ENCODE results near the gene TMEM229B. TPM values are rescaled to one million over a fixed set of nuclear protein-coding genes. Genes with fewer than 3 reads are reported as not detected.
A peak's percentile ranks its signal among the peaks of the same experiment; 100 is the strongest.

Gene TMEM229B
- total RNA-seq, 3 donors from 2014 or later (not counting 1 experiment from before 2014, with no cell fraction given), result 28.3 to 51.3 (median 49.9) TPM

GRCh38 chr14:67483579-67484285 lies 4.8 kb downstream of the TMEM229B start:
- Histone ChIP-seq H3K27ac (ENCODE audit: low read length) (no peak overlapping the region), H3K27me3 (ENCODE audit: control insufficient read depth, insufficient read depth, low read length) (no peaks in the 10 kb centered on the region), H3K9me3 (ENCODE audit: control insufficient read depth, insufficient read depth, low read length) (no peaks in the 10 kb centered on the region), H3K36me3 (ENCODE audit: control insufficient read depth, insufficient read depth, low read length) (peaks cover 30% of the 10 kb centered on the region), H3K4me1 (ENCODE audit: control insufficient read depth, insufficient read depth, low read length) (peaks cover 50% of the 10 kb centered on the region), H3K4me3 (ENCODE audit: low read length) (no peak overlapping the region)
- Mint-ChIP-seq H3K27me3 (ENCODE audit: low read depth in 2 of 2) (no peaks in the 10 kb centered on the region), H3K36me3 (no peaks in the 10 kb centered on the region), H3K4me3 (no peak overlapping the region), H3K9me3 (no peaks in the 10 kb centered on the region), H3K27ac (peak overlapping the region in 1 of 2 donors; percentile 63), H3K4me1 (peaks cover 61 to 71% of the 10 kb centered on the region in 2 donors)
- TF ChIP-seq, protein P1, sequence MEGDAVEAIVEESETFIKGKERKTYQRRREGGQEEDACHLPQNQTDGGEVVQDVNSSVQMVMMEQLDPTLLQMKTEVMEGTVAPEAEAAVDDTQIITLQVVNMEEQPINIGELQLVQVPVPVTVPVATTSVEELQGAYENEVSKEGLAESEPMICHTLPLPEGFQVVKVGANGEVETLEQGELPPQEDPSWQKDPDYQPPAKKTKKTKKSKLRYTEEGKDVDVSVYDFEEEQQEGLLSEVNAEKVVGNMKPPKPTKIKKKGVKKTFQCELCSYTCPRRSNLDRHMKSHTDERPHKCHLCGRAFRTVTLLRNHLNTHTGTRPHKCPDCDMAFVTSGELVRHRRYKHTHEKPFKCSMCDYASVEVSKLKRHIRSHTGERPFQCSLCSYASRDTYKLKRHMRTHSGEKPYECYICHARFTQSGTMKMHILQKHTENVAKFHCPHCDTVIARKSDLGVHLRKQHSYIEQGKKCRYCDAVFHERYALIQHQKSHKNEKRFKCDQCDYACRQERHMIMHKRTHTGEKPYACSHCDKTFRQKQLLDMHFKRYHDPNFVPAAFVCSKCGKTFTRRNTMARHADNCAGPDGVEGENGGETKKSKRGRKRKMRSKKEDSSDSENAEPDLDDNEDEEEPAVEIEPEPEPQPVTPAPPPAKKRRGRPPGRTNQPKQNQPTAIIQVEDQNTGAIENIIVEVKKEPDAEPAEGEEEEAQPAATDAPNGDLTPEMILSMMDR (IDR thresholded peaks at IDR 0.05), result no peak
- WGBS (ENCODE audit: insufficient coverage), result 97% methylated on average over 8 of the region's 8 CpGs
- DNase-seq, result no peak
- intact Hi-C loops (cut with micrococcal nuclease), result no loop called here
- no peak for ATAC-seq

GRCh38 chr14:67482231-67483164 lies 6.0 kb downstream of the TMEM229B start:
- Mint-ChIP-seq H3K4me3 (no peak overlapping the region), H3K4me1 (peaks cover 61 to 71% of the 10 kb centered on the region in 2 donors), H3K27ac (peak overlapping the region; percentile 72 to 83), H3K27me3 (ENCODE audit: low read depth in 2 of 2) (no peaks in the 10 kb centered on the region), H3K36me3 (no peaks in the 10 kb centered on the region), H3K9me3 (no peaks in the 10 kb centered on the region)
- Histone ChIP-seq H3K4me3 (ENCODE audit: low read length) (no peak overlapping the region), H3K36me3 (ENCODE audit: control insufficient read depth, insufficient read depth, low read length) (peaks cover 34% of the 10 kb centered on the region), H3K9me3 (ENCODE audit: control insufficient read depth, insufficient read depth, low read length) (no peaks in the 10 kb centered on the region), H3K4me1 (ENCODE audit: control insufficient read depth, insufficient read depth, low read length) (peaks cover 38% of the 10 kb centered on the region), H3K27me3 (ENCODE audit: control insufficient read depth, insufficient read depth, low read length) (no peaks in the 10 kb centered on the region), H3K27ac (ENCODE audit: low read length) (no peak overlapping the region)
- ATAC-seq (no peak), DNase-seq (no peak)
- TF ChIP-seq, protein P1 (IDR thresholded peaks at IDR 0.05), result no peak
- WGBS (ENCODE audit: insufficient coverage), result 97% methylated on average over 8 of the region's 8 CpGs
- intact Hi-C loops (cut with micrococcal nuclease), result no loop called here

DNA sequence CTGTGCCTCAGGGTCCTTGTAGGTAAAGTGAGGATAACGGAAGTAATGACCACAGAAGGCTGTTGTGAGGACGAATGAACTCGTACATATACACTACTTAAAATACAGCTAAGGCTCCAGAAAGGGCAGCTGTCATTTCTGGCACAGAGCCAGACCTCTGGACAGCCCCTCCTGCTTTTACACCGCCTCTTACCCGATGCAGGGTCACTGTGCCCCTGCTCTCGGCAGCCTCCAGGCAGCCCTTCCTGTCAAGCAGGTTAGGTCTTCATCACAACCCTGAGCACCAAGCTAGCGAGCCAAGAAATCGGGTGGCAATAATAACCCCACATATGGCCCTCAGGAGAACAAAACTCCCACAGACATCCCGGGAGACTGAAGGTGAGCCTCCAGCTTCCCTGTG lies 8.5 kb downstream of the TMEM229B start:
- no peak for ATAC-seq
- H3K4me1 Mint-ChIP-seq, result peaks cover 54 to 63% of the 10 kb centered on the region in 2 donors

More for the DNA sequence above, 8.5 kb downstream of the TMEM229B start:
- Mint-ChIP-seq H3K9me3 (no peaks in the 10 kb centered on the region), H3K36me3 (no peaks in the 10 kb centered on the region), H3K4me3 (no peak overlapping the region), H3K27me3 (ENCODE audit: low read depth in 2 of 2) (no peaks in the 10 kb centered on the region), H3K27ac (peak overlapping the region; percentile 29 to 83)
- H3K27me3 ChIP-seq (ENCODE audit: control insufficient read depth, insufficient read depth, low read length), result no peaks in the 10 kb centered on the region
- no peak for DNase-seq
- WGBS (ENCODE audit: insufficient coverage), result 70% methylated on average over 8 of the region's 9 CpGs
- H3K36me3 ChIP-seq (ENCODE audit: control insufficient read depth, insufficient read depth, low read length), result peaks cover 24% of the 10 kb centered on the region
- H3K4me1 ChIP-seq (ENCODE audit: control insufficient read depth, insufficient read depth, low read length), result peaks cover 26% of the 10 kb centered on the region
- H3K9me3 ChIP-seq (ENCODE audit: control insufficient read depth, insufficient read depth, low read length), result no peaks in the 10 kb centered on the region
- intact Hi-C loops (cut with micrococcal nuclease), result no loop called here
- TF ChIP-seq, protein P1 (IDR thresholded peaks at IDR 0.05), result no peak
- H3K4me3 ChIP-seq (ENCODE audit: low read length), result no peak overlapping the region
- H3K27ac ChIP-seq (ENCODE audit: low read length), result no peak overlapping the region

All from natural killer cell (primary cell).